Measurements from ENCODE around the gene CDKN1C.

CDKN1C gene

DNA sequence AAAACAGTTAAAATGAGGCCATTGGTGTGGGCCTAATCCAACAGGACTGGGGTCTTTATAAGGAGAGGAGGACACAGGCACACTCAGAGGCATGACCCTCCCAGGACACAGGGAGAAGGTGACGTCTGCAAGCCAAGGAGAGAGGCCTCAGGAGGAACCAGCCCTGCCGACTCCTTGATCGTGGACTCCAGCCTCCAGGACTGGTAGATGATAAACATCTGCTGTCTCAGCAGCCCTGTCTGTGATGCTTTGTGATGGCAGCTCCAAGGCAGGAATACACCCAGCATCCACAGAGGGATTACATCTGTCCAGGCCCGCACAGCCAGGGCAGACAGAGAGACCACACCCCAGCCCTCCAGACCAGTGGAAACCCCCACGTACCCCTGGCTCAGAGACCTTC is 18.4 kb downstream of the CDKN1C start:
- peaks cover 100% of the 10 kb centered on the region for H3K27me3 ChIP-seq

DNA sequence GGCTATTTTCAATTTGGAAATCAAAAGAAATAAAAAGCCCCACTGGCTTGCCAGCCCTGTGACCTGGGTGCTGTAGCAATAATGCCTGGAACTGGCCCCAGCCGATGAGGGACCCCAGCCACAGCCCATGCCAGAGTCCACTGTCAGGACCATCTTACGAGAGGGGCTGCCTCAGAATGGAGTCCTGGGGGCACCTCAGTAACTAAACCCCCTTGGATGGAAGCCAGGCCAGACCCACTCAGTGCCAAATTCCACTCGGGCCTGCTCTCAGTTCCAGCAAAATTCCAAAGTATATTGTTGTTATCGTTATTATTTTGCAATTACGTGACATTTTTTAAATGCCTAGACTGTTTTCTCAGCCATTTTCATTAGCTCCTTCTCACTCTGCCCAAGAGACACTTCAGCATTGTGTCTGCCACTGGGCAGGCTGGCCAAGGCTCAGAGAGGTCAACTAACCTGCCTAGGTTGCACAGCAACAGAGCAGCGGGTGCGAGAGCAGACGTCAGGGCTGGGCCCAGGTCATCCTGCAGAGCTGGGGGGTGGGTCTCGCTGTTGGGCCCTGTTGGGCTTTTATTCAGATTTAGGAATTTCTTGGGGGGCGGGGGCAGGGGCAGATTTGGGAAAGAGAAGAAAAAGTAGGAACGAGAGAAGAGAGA is 19.5 kb downstream of the CDKN1C start:
- Histone ChIP-seq H3K27ac (no peak overlapping the region), H3K27me3 (peaks cover 100% of the 10 kb centered on the region), H3K9me3 (no peaks in the 10 kb centered on the region), H3K36me3 (no peaks in the 10 kb centered on the region), H3K4me3 (ENCODE audit: low read depth in 1 of 2, low read length in 1 of 2) (no peak overlapping the region), H3K4me1 (ENCODE audit: control insufficient read depth in 1 of 2, insufficient read depth in 1 of 2, low read depth in 1 of 2, low read length in 1 of 2) (no peaks in the 10 kb centered on the region)
- TF ChIP-seq, protein P1, sequence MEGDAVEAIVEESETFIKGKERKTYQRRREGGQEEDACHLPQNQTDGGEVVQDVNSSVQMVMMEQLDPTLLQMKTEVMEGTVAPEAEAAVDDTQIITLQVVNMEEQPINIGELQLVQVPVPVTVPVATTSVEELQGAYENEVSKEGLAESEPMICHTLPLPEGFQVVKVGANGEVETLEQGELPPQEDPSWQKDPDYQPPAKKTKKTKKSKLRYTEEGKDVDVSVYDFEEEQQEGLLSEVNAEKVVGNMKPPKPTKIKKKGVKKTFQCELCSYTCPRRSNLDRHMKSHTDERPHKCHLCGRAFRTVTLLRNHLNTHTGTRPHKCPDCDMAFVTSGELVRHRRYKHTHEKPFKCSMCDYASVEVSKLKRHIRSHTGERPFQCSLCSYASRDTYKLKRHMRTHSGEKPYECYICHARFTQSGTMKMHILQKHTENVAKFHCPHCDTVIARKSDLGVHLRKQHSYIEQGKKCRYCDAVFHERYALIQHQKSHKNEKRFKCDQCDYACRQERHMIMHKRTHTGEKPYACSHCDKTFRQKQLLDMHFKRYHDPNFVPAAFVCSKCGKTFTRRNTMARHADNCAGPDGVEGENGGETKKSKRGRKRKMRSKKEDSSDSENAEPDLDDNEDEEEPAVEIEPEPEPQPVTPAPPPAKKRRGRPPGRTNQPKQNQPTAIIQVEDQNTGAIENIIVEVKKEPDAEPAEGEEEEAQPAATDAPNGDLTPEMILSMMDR (IDR thresholded peaks at IDR 0.05), result no peak

More for the DNA sequence above, 18.4 kb downstream of the CDKN1C start:
- no peak overlapping the region for H3K27ac ChIP-seq
- no peaks in the 10 kb centered on the region for H3K4me1 ChIP-seq (ENCODE audit: control insufficient read depth in 1 of 2, insufficient read depth in 1 of 2, low read depth in 1 of 2, low read length in 1 of 2)
- no peaks in the 10 kb centered on the region for H3K9me3 ChIP-seq
- TF ChIP-seq, protein P1 (IDR thresholded peaks at IDR 0.05), result no peak
- no peak overlapping the region for H3K4me3 ChIP-seq (ENCODE audit: low read depth in 1 of 2, low read length in 1 of 2)
- H3K36me3 ChIP-seq, result no peaks in the 10 kb centered on the region

DNA sequence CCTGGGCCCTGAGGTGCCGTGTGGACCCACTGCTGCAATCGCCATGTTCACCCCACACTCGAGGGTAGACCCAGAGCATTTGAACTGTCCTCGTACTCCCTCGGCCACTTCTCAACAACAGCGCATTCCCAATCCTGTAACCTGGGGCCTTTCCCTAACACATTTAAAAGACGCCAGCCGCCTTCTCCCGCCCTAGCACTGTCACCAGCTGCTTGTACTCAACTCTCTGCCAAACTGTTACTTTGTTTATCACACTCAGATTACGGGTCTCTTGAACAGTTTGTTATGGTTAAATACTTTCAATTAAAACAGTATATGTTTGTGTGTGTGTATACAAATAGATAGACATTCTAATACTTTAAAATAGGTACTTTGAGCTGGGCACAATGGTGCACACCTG is 20.7 kb downstream of the CDKN1C start:
- Histone ChIP-seq H3K27ac (no peak overlapping the region), H3K27me3 (peaks cover 100% of the 10 kb centered on the region), H3K4me3 (ENCODE audit: low read depth in 1 of 2, low read length in 1 of 2) (no peak overlapping the region), H3K36me3 (no peaks in the 10 kb centered on the region), H3K4me1 (ENCODE audit: control insufficient read depth in 1 of 2, insufficient read depth in 1 of 2, low read depth in 1 of 2, low read length in 1 of 2) (no peaks in the 10 kb centered on the region), H3K9me3 (no peaks in the 10 kb centered on the region)
- TF ChIP-seq, protein P1 (IDR thresholded peaks at IDR 0.05), result no peak

DNA sequence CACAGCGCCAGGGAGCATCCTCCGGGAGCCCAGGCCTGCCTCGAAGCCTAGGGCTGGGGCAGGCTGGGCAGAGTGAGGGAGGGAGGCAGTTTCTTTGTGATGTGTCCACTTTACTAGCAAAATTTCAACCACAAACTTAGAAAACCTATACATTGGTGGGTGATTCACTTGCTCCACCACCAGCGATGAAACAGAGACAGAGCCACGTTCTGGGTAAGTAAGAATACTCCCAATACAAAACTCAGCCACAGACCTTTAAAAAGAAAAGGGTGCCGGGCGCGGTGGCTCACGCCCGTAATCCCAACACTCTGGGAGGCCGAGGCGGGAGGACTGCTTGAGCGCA is 22.3 kb downstream of the CDKN1C start:
- no peaks in the 10 kb centered on the region for H3K9me3 ChIP-seq
- H3K27me3 ChIP-seq, result peaks cover 86% of the 10 kb centered on the region
- no peaks in the 10 kb centered on the region for H3K36me3 ChIP-seq
- no peak overlapping the region for H3K4me3 ChIP-seq (ENCODE audit: low read depth in 1 of 2, low read length in 1 of 2)
- TF ChIP-seq, protein P1 (IDR thresholded peaks at IDR 0.05), result no peak
- no peaks in the 10 kb centered on the region for H3K4me1 ChIP-seq (ENCODE audit: control insufficient read depth in 1 of 2, insufficient read depth in 1 of 2, low read depth in 1 of 2, low read length in 1 of 2)
- no peak overlapping the region for H3K27ac ChIP-seq

DNA sequence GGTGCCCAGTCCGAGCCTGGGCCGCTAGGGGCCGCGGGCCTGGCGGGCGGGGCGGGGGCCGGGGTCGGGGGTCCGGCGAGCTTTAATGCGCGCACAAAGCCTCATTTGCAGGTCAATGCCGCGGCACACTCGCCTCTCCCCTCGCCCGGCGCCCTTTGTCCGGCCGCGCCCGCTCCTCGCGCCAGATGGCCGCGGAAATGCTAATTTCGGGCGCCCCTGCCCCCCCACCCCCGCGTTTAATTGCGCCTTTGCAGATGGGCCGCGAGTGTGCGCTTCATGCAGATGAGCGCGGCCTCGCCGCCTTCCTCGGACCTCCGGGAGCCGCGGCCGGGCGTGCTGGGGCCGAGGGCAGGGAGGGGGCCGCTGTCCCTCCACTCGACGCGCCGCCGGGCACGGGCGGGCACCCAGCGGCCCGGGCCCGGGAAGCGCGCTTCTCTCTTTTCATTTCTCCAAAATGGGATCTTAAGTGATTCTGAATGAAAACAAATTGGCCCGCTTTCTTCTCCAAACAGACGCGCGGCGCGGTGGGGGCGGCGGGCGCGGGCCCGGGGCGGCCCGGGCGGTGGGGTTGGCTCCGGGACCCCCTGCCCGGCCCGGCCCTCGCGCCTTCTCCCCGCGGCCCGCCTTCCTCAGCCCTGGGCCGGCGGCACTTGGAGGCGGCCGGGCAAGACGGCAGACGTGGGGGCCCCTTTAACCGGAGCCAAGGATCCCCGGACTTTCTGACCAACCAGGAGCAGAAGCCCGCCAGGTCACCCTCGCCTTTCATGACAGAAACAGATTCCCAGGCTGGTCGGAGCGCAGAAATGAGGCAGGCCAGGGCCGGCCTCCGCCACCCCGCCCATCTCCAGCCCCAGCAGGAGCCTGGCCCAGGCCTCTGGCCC is 22.9 kb downstream of the CDKN1C start:
- peaks cover 80% of the 10 kb centered on the region for H3K27me3 ChIP-seq

More for the DNA sequence above, 22.9 kb downstream of the CDKN1C start:
- no peaks in the 10 kb centered on the region for H3K4me1 ChIP-seq (ENCODE audit: control insufficient read depth in 1 of 2, insufficient read depth in 1 of 2, low read depth in 1 of 2, low read length in 1 of 2)
- no peaks in the 10 kb centered on the region for H3K9me3 ChIP-seq
- no peak overlapping the region for H3K27ac ChIP-seq
- H3K4me3 ChIP-seq (ENCODE audit: low read depth in 1 of 2, low read length in 1 of 2), result no peak overlapping the region
- TF ChIP-seq, protein P1 (IDR thresholded peaks at IDR 0.05), result no peak
- no peaks in the 10 kb centered on the region for H3K36me3 ChIP-seq
